ENCODE data around the gene STAC3. TPM values are rescaled to one million over a fixed set of nuclear protein-coding genes. Genes with fewer than 3 reads are reported as not detected.

STAC3 gene
- total RNA-seq, 1 experiment from 2014 or later, result 2.8 TPM

DNA sequence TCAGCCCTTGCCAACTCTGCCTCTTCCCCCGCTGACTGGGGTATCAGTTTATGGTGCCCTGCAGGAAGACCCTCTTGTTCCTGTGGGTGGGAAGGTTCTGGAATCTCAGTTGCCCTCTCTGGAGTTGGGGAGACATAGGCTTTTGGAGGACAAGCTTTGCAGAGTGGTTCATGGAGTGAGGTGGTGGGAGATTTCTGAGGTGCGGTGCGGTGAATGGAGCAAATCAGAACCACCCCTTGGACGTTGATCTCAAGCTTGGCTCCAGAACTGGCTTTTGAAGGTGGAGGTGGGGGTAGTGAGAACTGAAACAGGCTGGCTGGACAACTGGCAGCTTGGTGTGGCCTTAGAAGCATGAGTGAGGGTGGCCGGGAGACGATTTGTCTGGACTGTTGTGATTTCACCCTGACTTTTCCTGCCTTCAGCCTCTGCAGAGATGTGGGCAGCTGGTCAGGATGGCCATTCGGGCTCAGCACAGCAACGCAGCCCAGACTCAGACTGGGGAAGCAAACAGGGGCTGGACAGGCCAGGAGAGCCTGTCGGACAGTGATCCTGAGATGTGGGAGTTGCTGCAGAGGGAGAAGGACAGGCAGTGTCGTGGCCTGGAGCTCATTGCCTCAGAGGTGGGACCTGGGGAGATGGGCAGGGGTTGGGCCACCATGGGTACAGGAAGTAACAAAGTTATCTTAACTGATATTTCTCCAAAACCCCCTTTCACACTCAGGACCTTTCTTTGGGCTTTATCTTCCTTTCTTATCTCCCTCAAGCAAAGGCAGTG, 20.4 kb downstream of the STAC3 start:
- Mint-ChIP-seq H3K27me3 (ENCODE audit: low read depth) (peaks cover 36% of the 10 kb centered on the region), H3K4me1 (peaks cover 43 to 55% of the 10 kb centered on the region in 2 experiments), H3K27ac (peak overlapping the region; percentile 99), H3K4me3 (peak overlapping the region; percentile 98 to 99), H3K36me3 (ENCODE audit: insufficient read depth in 1 of 3, low read depth in 3 of 3) (peaks cover 45 to 52% (median 47%) of the 10 kb centered on the region in 3 experiments), H3K9me3 (no peaks in the 10 kb centered on the region; a peak in 1 of 5 replicates)
- Histone ChIP-seq H2BK15ac (ENCODE audit: low read depth, low read length) (no peak overlapping the region), H2BK120ac (ENCODE audit: low read depth, low read length, poor library complexity, severe bottlenecking) (no peak overlapping the region), H3K27me3 (ENCODE audit: insufficient read depth, low read length) (peaks cover 5% of the 10 kb centered on the region; the same call in 1 of the 2 replicates), H2BK12ac (ENCODE audit: insufficient read length, low read depth, low read length) (no peak overlapping the region), H4K91ac (ENCODE audit: insufficient read length, low read depth, low read length) (peak overlapping the region; percentile 21), H4K5ac (ENCODE audit: insufficient read length, low read depth, low read length) (peak overlapping the region; percentile 49), H3K9ac (ENCODE audit: extremely low read depth, insufficient read length, low read length) (peak overlapping the region; percentile 97), H2AFZ (ENCODE audit: low read length) (no peak overlapping the region), H2AK5ac (ENCODE audit: insufficient read length, low read length) (no peak overlapping the region), H3K23ac (ENCODE audit: insufficient read length, low read depth, low read length) (no peak overlapping the region), H3K9me3 (ENCODE audit: control insufficient read depth, low read depth, low read length) (no peaks in the 10 kb centered on the region), H3K23me2 (ENCODE audit: insufficient read length, low read depth, low read length, poor library complexity, severe bottlenecking) (peaks cover 27% of the 10 kb centered on the region), H3K79me1 (ENCODE audit: insufficient read depth, low read depth, low read length, poor library complexity, severe bottlenecking) (peaks cover 5% of the 10 kb centered on the region), H3K18ac (ENCODE audit: insufficient read length, low read depth, low read length) (peak overlapping the region; percentile 8), H3K4ac (ENCODE audit: low read depth, low read length) (no peak overlapping the region), H3T11ph (ENCODE audit: low read length) (no peak overlapping the region), H3K79me2 (ENCODE audit: insufficient read depth, low read length) (peaks cover 5% of the 10 kb centered on the region; the same call in 1 of the 2 replicates), H3K4me1 (ENCODE audit: insufficient read depth, low read length) (no peaks in the 10 kb centered on the region; the same call in 1 of the 2 replicates), H3K27ac (ENCODE audit: insufficient read length, low read depth, low read length) (no peak overlapping the region), H2BK5ac (ENCODE audit: insufficient read length, low read length) (peak overlapping the region; percentile 7), H3K14ac (ENCODE audit: insufficient read depth, low read length) (peak overlapping the region; percentile 82), H4K20me1 (ENCODE audit: control insufficient read depth, insufficient read depth, insufficient read length) (peaks cover 4% of the 10 kb centered on the region), H2BK20ac (ENCODE audit: low read depth, low read length, poor library complexity, severe bottlenecking) (no peak overlapping the region), H4K8ac (replicated peaks; ENCODE audit: insufficient read length, low read depth, low read length) (peak overlapping the region; percentile 24), H3K4me2 (ENCODE audit: insufficient read depth, insufficient read length, low read length) (peak overlapping the region; percentile 90), H3K56ac (ENCODE audit: insufficient read length, low read depth, low read length) (no peak overlapping the region)
- no peak for DNase-seq
- no CpG with 5 or more reads among the region's 10 CpGs for WGBS (ENCODE audit: extremely low coverage, insufficient read length, low lambda C conversion rate)
- TF ChIP-seq, protein P1, sequence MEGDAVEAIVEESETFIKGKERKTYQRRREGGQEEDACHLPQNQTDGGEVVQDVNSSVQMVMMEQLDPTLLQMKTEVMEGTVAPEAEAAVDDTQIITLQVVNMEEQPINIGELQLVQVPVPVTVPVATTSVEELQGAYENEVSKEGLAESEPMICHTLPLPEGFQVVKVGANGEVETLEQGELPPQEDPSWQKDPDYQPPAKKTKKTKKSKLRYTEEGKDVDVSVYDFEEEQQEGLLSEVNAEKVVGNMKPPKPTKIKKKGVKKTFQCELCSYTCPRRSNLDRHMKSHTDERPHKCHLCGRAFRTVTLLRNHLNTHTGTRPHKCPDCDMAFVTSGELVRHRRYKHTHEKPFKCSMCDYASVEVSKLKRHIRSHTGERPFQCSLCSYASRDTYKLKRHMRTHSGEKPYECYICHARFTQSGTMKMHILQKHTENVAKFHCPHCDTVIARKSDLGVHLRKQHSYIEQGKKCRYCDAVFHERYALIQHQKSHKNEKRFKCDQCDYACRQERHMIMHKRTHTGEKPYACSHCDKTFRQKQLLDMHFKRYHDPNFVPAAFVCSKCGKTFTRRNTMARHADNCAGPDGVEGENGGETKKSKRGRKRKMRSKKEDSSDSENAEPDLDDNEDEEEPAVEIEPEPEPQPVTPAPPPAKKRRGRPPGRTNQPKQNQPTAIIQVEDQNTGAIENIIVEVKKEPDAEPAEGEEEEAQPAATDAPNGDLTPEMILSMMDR (conservative IDR thresholded peaks at IDR 0.05), result no peak

All from H9 (cell line).